GM12878 (cell line): ENCODE data around the gene FOXK1. TPM values are rescaled to one million over a fixed set of nuclear protein-coding genes. Genes with fewer than 3 reads are reported as not detected.

ENCODE experiments used
- ATAC-seq: fragments of 200-7000 bp; cut with Tn5 transposase; 3 replicates; pipeline ENCODE4 v1.9.1; 2020; ENCODE audit warnings: mild to moderate bottlenecking, moderate library complexity
- BruUV-seq: library from RNA; stranded (reverse); fragments of 400-500 nt; replicated peaks from 2 replicates; lab custom pipeline; 2021; lab: Mats Ljungman, UMichigan
- CTCF ChIA-PET: fragments of 300-600 bp; sonication (Branson Sonifier 250); formaldehyde crosslinking; extraction: SDS; loops from one replicate; lab custom pipeline; 2021; ENCODE audit warnings: inconsistent platforms; lab: Yijun Ruan, JAX
- POLR2A ChIA-PET: fragments of 350-600 bp; formaldehyde crosslinking; extraction: SDS; loops from one replicate; lab custom pipeline; 2021; ENCODE audit warnings: inconsistent platforms; lab: Charles Lee
- RAD21 ChIA-PET: fragments of 300-600 bp; sonication (Branson Sonifier 250); formaldehyde crosslinking; loops from one replicate; lab custom pipeline; 2023; ENCODE audit warnings: antibody characterized with exemption; ENCODE audit not compliant: unreplicated experiment; lab: Charles Lee
- SMC1A ChIA-PET: fragments of 300-600 bp; sonication (Branson Sonifier 250); formaldehyde crosslinking; loops from one replicate; lab custom pipeline; 2023; ENCODE audit not compliant: unreplicated experiment, uncharacterized antibody; lab: Charles Lee
- DNase-seq: peaks from one replicate; pipeline ENCODE4 v3.0.0-alpha.2; 2011; ENCODE audit warnings: low read depth, low spot score
- FAIRE-seq: peaks from 3 replicates; lab custom pipeline; 2011; peaks lifted over from hg19 to GRCh38; lab: Jason Lieb, UNC
- H2AFZ ChIP-seq: 2 replicates; pipeline ENCODE4 v1.6.0; 2011; ENCODE audit warnings: low read depth, low read length, control low read depth; ENCODE audit not compliant: control insufficient read depth
- H3K27ac ChIP-seq: 2 replicates; pipeline ENCODE4 v1.5.1; 2011; ENCODE audit warnings: control low read depth; ENCODE audit not compliant: control insufficient read depth, insufficient read depth
- H3K27me3 ChIP-seq, 2 experiments: replicated peaks in 1 of 2; 2 replicates each; pipeline versions ENCODE4 v1.6.0 to v1.6.1; 2011; ENCODE audit warnings: low read length in 1 of 2; ENCODE audit not compliant: control insufficient read depth in 2 of 2, insufficient read depth in 2 of 2
- H3K36me3 ChIP-seq, 2 experiments: 2 replicates each; pipeline ENCODE4 v1.5.1; 2011; ENCODE audit warnings: low read length in 1 of 2; ENCODE audit not compliant: control insufficient read depth in 2 of 2, insufficient read depth in 2 of 2
- H3K4me1 ChIP-seq: 2 replicates; pipeline ENCODE4 v1.6.1; 2011; ENCODE audit warnings: mild to moderate bottlenecking, low read length, moderate library complexity, mixed read lengths; ENCODE audit not compliant: control insufficient read depth, insufficient read depth
- H3K4me2 ChIP-seq: 2 replicates; pipeline ENCODE4 v1.6.0; 2011; ENCODE audit warnings: control low read depth; ENCODE audit not compliant: control insufficient read depth, insufficient read depth
- H3K4me3 ChIP-seq: fragments of 200-600 bp; sonication (generic); 2 replicates; pipeline ENCODE4 v1.5.1; 2016
- H3K79me2 ChIP-seq: 2 replicates; pipeline ENCODE4 v1.6.0; 2011; ENCODE audit warnings: low read length; ENCODE audit not compliant: control insufficient read depth, insufficient read depth
- H3K9ac ChIP-seq: 2 replicates; pipeline ENCODE4 v1.8.0; 2011; ENCODE audit warnings: low read length, control low read depth, mixed read lengths; ENCODE audit not compliant: control insufficient read depth, insufficient read depth
- H3K9me3 ChIP-seq: replicated peaks from 3 replicates; pipeline ENCODE4 v1.5.1; 2011; ENCODE audit warnings: mild to moderate bottlenecking, low read length; ENCODE audit not compliant: control insufficient read depth, insufficient read depth
- H4K20me1 ChIP-seq: 2 replicates; pipeline ENCODE4 v1.6.0; 2011; ENCODE audit not compliant: control insufficient read depth, insufficient read depth
- IKZF1 ChIP-seq: fragments of 450-650 bp; conservative IDR thresholded peaks from 2 replicates; pipeline ENCODE4 v1.6.1; 2017; ENCODE audit warnings: antibody characterized with exemption, mild to moderate bottlenecking
- JUND ChIP-seq: IDR thresholded peaks from 2 replicates; pipeline ENCODE4 v1.6.1; 2012; ENCODE audit warnings: low read depth, mild to moderate bottlenecking, low read length, improper control_type of control experiment, moderate library complexity
- MTA2 ChIP-seq: fragments of 450-650 bp; IDR thresholded peaks from 2 replicates; pipeline ENCODE4 v1.6.1; 2016; ENCODE audit warnings: low read depth, mild to moderate bottlenecking, moderate library complexity
- SP1 ChIP-seq: IDR thresholded peaks from one replicate; pipeline ENCODE4 v1.6.1; 2011; ENCODE audit warnings: low read depth, low read length
- WGBS: methylation state at CpG from one replicate; pipeline ENCODE4 v1.1.6; 2016; ENCODE audit warnings: low lambda C conversion rate; ENCODE audit not compliant: insufficient replicate concordance, insufficient coverage; ENCODE audit errors: missing lambda C conversion rate; 5-methylcytosine and 5-hydroxymethylcytosine counted together
- in situ Hi-C: fragments of 300-500 bp; cut with MboI; formaldehyde crosslinking; loops from 9 replicates; pipeline ENCODE4 v1.14.3; 2018; ENCODE audit warnings: mixed read lengths
- intact Hi-C: fragments of 100-400 bp; cut with micrococcal nuclease; formaldehyde crosslinking; loops from one replicate; pipeline ENCODE4 v1.14.2; 2022; ENCODE audit not compliant: unreplicated experiment
- polyA plus RNA-seq, 11 experiments: library from polyadenylated mRNA; depleted of rRNA in 4 of 11; unstranded in 6 of 11; stranded (reverse) in 5 of 11; fragments of >200 nt; fragmentation: Nextera tagmentation in 4 of 11; fragmentation: Illumina TruSeq in 1 of 11; extraction: Ambion mirVana in 4 of 11; extraction: Trizol in 1 of 11; gene quantifications; 1 replicate in 1 of 11; 2 replicates in 10 of 11; pipeline versions ENCODE4 v1.2.1 to v1.2.3, GENCODE V29; 2011 to 2016; ENCODE audit warnings: inconsistent platforms in 2 of 11, missing spikeins in 2 of 11, low read depth in 1 of 11
- total RNA-seq, 4 experiments: library from RNA; depleted of rRNA in 3 of 4; stranded (reverse); fragments of >200 nt in 3 of 4; fragmentation: Illumina TruSeq in 1 of 4; extraction: Trizol in 1 of 4; gene quantifications; 2 replicates each; pipeline versions ENCODE4 v1.2.1 to v1.2.3, GENCODE V29; 2013 to 2021
- TF ChIP-seq, protein P1 (sequence below): fragments of 450-650 bp; IDR thresholded peaks from 2 replicates; pipeline ENCODE4 v1.6.1; 2016; ENCODE audit warnings: mild to moderate bottlenecking

FOXK1 gene
- total and polyA plus RNA-seq, 10 of the 15 experiments (the other 5 are each of a cell fraction or from before 2014, with no cell fraction given), result 0.24 to 31.8 (median 4.5) TPM

DNA sequence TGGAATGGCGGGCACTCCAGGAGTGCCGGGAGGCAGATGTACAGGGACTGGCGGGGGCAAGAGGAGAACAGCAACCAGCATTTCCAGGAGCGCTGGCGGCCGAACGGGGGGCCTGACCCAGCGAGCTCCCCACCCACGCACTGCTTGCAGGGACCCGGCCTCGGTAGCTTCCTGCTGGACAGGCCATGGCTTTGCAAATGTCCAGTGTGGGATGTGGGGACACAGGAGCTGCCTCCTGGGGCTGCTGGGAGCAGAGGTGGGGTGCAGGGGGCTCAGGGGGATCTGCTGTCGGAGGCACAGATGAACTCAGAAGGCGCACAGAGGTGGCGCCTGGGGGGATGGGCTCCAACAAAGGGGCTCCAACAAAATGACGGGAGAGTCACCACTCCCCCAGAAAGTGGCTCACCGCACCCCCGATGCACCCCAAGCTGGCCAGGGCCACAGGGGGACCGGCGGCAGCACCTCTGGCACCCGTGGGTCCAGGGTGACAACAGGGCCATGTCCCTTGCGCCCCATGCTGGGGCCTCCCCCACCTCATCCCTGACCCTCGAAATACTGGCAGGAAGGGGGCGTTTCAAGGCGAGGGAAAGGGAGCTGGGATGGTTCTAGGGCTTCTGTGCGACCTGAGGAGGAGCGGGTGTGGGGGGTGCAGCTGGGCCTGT is 134.5 kb downstream of the FOXK1 start:
- Histone ChIP-seq H4K20me1 (no peaks in the 10 kb centered on the region), H3K27ac (no peak overlapping the region), H3K36me3 (no peaks in the 10 kb centered on the region), H3K79me2 (no peaks in the 10 kb centered on the region), H3K4me2 (no peak overlapping the region), H3K9ac (no peak overlapping the region), H3K9me3 (no peaks in the 10 kb centered on the region; the same call in 2 of the 3 replicates), H3K4me3 (no peak overlapping the region), H2AFZ (no peak overlapping the region), H3K4me1 (no peaks in the 10 kb centered on the region), H3K27me3 (no peaks in the 10 kb centered on the region)
- intact Hi-C loops (no loop called here), in situ Hi-C loops (no loop called here)
- CTCF ChIA-PET, result no interaction called here
- ATAC-seq (no peak), FAIRE-seq (no peak), DNase-seq (no peak)
- RAD21 ChIA-PET, result no interaction called here
- TF ChIP-seq, protein P1, sequence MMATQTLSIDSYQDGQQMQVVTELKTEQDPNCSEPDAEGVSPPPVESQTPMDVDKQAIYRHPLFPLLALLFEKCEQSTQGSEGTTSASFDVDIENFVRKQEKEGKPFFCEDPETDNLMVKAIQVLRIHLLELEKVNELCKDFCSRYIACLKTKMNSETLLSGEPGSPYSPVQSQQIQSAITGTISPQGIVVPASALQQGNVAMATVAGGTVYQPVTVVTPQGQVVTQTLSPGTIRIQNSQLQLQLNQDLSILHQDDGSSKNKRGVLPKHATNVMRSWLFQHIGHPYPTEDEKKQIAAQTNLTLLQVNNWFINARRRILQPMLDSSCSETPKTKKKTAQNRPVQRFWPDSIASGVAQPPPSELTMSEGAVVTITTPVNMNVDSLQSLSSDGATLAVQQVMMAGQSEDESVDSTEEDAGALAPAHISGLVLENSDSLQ, result no peak
- TF ChIP-seq SP1, result no peak
- TF ChIP-seq MTA2, result no peak
- TF ChIP-seq IKZF1, result no peak
- no peak for TF ChIP-seq JUND
- SMC1A ChIA-PET, result no interaction called here
- no TSS peak for BruUV-seq
- POLR2A ChIA-PET, result no interaction called here
- 75% methylated on average over 23 of the region's 26 CpGs for WGBS
